Astrocyte of the cerebellum (primary cell): Measurements from ENCODE around the gene GPR68.
"Not testable (repeated sequence)": the region's sequence is repeated elsewhere in the genome, so short reads cannot be mapped to it uniquely, and the experiment has no call there.

ENCODE experiments used
- DNase-seq: peaks from one replicate; pipeline ENCODE4 v3.0.0-alpha.2; 2011; ENCODE audit warnings: low read depth
- H3K4me3 ChIP-seq: 2 replicates; pipeline ENCODE4 v1.5.1; 2011; ENCODE audit warnings: mild to moderate bottlenecking, low read depth, low read length, moderate library complexity
- CTCF ChIP-seq: IDR thresholded peaks from 2 replicates; pipeline ENCODE4 v1.5.1; 2012; ENCODE audit warnings: low read length, low read depth, moderate library complexity, mild to moderate bottlenecking; ENCODE audit errors: missing control alignments
- in situ Hi-C: cut with HindIII; loops from 2 replicates; pipeline ENCODE4 v1.10.0; 2017; ENCODE audit warnings: low sequenced_read_pairs

The GPR68 gene

GRCh38 chr14:91193069-91193468, 51.4 kb downstream of the GPR68 start:
- DNase-seq: no peak
- in situ Hi-C loops: no loop called here
- no peak overlapping the region for H3K4me3 ChIP-seq
- no peak for TF ChIP-seq CTCF

- in situ Hi-C loops: no loop called here
- H3K4me3 ChIP-seq: no peak overlapping the region
- no peak for DNase-seq
- no peak for TF ChIP-seq CTCF
These were observed 53.7 kb downstream of the GPR68 start for GRCh38 chr14:91190853-91191252.

GRCh38 chr14:91187271-91187670, 57.2 kb downstream of the GPR68 start:
- in situ Hi-C loops: no loop called here
- no peak for TF ChIP-seq CTCF
- no peak overlapping the region for H3K4me3 ChIP-seq
- DNase-seq: no peak

- no peak for DNase-seq
- in situ Hi-C loops: no loop called here
- TF ChIP-seq CTCF: no peak
- no peak overlapping the region for H3K4me3 ChIP-seq
These were observed 57.9 kb downstream of the GPR68 start for GRCh38 chr14:91186515-91187066.

- in situ Hi-C loops: no loop called here
- TF ChIP-seq CTCF: no peak
- DNase-seq: no peak
- no peak overlapping the region for H3K4me3 ChIP-seq
These were observed 58.8 kb downstream of the GPR68 start for GRCh38 chr14:91185721-91186120.

GRCh38 chr14:91184559-91184958, 59.9 kb downstream of the GPR68 start:
- H3K4me3 ChIP-seq: no peak overlapping the region
- DNase-seq: no peak
- in situ Hi-C loops: no loop called here
- no peak for TF ChIP-seq CTCF

- DNase-seq, H3K4me3 ChIP-seq, in situ Hi-C loops: not testable (repeated sequence)
These were observed 61.8 kb downstream of the GPR68 start for GRCh38 chr14:91182753-91183152.
